Stimulated activated CD4-positive, alpha-beta T cell treated with anti-CD3 and anti-CD28 coated beads, Interleukin-2, amount 100 ng/mL, for 4 hours (primary cell): ENCODE measurements around the gene TRAPPC2L.

Experiments used
- DNase-seq: peaks from one replicate; pipeline ENCODE4 v3.0.0-alpha.2; 2020; ENCODE audit warnings: low read depth

The TRAPPC2L gene

GRCh38 chr16:88839026-88839529 is 17.8 kb upstream of the TRAPPC2L start:
- DNase-seq, result no peak

DNA sequence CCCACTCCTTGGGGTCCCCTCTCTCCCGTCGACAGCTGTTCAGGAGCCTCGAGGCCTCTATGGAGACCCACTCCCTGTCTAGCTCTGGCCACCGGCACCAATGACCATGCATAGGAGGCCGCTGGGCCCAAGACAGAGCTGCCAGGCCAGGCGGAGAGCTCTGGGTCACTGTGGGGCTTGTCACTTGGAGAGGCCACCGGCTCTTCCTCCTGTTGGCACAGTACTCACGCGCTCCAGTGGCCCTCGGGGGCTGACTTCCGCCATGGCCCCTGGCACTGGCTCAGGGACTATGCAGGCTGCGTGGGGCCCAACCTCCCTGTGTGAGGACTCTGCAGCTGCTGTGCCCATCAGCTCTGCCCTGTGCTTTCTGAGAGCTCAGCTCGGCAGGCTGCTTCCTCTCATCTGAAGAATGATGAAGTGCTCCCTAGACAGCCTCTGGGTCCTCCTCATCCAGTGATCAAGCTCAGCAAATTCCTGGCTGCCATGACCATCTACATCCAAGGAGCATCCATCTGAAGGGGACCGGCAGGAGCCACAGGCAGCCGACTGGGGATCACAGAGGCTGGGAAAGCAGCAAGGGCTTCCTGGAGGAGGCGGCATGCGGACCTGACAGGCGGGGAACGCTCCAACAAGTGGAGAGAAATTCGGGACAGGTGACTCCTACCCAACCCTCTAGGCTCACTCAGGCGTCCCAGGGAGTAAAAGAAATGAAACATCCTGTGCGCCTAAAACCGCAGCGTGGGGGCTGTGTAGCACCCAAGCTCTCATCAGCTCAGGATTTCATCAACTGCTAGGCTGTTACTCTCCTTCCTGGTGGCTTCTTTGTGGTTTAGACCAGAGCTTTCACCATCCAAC is 17.0 kb upstream of the TRAPPC2L start:
- DNase-seq, result no peak

- no peak for DNase-seq
These were observed 16.2 kb upstream of the TRAPPC2L start for GRCh38 chr16:88840600-88841215.

- no peak for DNase-seq
These were observed 15.2 kb upstream of the TRAPPC2L start for GRCh38 chr16:88841521-88842307.

GRCh38 chr16:88842308-88842756 is 14.6 kb upstream of the TRAPPC2L start:
- DNase-seq, result no peak

DNA sequence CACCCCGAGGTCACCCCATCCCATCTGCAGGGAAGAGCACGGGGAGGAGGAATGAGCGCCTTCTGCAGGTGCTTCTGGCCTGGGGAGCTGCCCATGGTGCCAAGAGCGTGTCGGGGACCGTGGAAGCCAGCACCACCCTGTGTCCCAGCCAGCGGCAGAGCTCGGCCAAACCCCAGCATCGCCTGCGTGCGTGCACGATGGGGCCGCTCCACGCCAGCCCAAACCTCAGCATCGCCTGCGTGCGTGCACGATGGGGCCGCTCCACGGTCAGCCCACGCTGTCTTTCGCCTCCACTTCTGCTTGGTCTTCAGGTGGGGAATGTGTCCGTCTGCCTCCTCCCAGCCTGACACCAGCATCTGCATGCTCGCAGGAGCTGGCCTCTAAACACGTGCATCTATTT is 14.1 kb upstream of the TRAPPC2L start:
- DNase-seq, result no peak

GRCh38 chr16:88843256-88843655 is 13.7 kb upstream of the TRAPPC2L start:
- DNase-seq, result no peak

DNA sequence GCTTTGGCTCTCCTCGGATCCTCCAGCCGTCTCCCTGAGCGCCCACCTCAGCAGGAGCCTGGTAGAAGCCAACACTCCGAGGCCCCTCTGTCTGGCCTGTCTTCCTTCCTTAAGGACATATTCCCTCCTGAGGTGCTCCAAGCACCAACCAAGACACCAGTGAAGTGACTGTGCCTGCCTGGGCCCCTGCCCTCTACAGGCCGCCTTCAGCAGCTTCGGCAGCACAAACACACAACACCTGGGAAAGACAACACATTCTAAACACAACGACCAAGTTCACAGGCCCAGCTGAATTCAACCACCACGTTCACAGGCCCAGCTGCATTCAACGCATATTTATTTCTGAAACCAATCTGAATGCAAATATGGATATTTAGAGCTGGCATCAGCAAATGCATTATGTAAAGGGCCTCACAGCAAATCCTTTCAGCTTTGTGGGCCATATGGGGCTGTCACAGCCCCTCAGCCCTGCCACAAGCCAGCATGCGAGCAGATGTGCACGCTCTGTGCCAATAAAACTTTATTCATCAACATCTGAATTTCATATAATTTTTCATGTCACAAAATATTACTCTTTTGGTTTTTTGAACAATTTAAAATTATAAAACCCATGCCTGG is 12.4 kb upstream of the TRAPPC2L start:
- no peak for DNase-seq

- no peak for DNase-seq
These were observed 10.8 kb upstream of the TRAPPC2L start for GRCh38 chr16:88846088-88846487.

- no peak for DNase-seq
These were observed 9.3 kb upstream of the TRAPPC2L start for GRCh38 chr16:88847654-88848053.

DNA sequence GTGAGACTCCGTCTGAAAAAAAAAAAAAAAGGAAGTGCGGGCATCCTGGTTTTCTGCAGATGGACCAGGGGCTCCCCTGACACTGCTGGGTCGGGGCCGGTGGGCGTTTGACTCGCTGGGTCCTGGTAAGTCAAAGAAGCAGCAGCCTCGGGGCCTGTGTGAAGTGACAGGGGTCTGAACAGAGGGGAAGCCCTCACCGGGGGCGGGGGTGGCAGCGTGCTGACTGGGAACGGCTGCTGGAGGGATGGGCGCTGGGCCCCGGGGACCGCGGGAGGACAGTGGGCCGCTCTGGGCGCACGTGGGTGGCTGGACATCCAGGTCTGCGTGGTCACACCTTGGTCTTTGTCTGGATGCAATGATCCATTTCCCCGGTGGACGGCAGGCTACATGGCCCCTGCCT is 8.4 kb upstream of the TRAPPC2L start:
- DNase-seq, result no peak

DNA sequence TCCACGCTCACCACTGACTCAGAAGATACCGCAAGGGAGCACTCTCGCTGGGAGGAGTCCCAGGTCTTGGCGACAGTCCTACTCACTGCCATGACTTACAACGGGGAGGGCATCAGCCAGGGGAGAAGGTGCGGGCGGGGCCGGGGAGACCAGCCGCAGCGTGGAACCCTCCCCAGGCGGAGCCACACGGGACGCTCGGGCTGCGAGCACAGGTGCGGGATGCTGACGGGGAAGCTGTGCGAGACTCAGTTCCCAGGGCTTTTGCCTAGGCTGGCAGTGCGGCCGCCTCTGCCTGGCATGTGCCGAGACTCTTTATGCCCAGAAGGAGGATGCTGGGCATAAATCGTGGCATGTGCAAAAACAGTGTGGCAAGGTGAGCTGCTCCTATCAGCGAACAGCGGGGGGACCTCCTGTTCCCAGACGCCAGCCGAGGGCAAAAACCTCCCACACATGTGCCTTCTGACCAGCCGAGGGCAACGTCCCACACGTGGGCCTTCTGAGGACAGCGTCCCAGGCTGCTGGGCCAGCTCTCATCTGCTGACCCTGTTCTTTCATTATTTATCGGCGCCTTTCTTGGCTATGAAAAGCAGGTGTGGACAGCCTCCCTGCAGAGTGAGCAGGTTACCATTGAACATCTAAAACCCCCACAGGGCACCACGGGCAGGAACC is 6.3 kb upstream of the TRAPPC2L start:
- no peak for DNase-seq

DNA sequence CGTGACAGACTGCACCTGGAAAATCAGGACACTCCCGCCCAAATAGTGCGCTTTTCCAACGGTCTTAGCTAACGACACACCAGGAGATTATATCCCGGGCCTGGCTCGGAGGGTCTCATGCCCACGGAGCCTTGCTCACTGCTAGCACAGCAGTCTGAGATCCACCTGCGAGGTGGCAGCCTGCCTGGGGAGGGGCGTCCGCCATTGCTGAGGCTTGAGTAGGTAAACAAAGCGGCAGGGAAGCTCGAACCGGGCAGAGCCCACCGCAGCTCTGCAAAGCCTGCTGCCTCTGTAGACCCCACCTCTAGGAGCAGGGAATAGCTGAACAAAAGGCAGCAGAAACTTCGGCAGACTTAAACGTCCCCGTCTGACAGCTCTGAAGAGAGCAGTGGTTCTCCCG is 5.3 kb upstream of the TRAPPC2L start:
- DNase-seq, result no peak

DNA sequence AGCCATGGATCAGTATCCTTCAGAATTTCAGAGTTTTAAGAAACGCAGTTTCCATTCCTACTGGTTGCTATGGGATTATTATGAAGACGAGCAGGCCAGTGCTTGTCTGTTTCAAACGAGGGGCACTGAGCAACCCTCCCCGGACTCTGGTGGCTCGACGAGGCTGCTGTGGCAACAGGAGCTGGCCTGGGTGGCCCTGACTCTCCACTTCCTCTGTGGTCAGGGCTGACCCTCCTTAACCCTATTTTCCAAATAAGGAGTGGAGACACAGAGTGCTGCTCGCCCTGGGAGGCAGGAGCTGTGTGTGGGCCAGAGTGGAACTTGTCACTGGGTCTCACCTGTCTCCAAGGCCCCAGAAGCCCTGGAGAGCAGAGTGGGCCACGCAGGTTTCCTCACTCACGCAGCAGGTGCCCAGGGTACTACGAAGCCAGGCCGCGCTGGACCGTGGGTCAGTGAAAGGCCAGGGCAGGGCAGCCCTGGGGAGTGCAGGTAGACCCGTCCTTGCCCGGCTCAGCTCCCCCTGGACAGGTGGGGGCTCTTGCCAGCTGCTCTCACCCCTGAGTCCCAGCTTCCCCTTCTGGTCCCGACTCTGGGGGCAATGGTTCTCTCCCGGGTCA is 3.5 kb upstream of the TRAPPC2L start:
- DNase-seq, result no peak

- DNase-seq, result no peak
These were observed 2.4 kb upstream of the TRAPPC2L start for GRCh38 chr16:88854306-88855111.

DNA sequence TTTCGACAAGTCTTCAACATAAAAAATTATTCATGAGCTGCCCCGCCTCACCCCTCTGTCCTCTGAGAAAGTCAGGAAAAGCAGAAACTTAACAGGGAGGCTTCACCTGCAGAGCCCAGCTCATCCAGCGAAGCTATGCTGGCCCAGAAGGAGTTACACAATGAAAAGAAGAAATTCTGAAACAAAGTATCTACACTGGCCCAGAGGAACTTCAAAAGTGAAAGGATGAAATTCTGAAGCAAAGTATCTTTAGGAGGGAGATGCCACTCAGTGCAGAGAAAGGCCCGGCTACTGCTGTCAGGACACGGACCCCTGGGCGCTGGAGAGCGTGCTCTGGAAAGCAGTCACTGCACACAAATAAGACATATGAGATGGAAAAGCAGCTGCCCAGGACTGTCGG is 1.8 kb upstream of the TRAPPC2L start:
- DNase-seq, result no peak

- no peak for DNase-seq
These were observed 1.2 kb upstream of the TRAPPC2L start for GRCh38 chr16:88855736-88856121.

DNA sequence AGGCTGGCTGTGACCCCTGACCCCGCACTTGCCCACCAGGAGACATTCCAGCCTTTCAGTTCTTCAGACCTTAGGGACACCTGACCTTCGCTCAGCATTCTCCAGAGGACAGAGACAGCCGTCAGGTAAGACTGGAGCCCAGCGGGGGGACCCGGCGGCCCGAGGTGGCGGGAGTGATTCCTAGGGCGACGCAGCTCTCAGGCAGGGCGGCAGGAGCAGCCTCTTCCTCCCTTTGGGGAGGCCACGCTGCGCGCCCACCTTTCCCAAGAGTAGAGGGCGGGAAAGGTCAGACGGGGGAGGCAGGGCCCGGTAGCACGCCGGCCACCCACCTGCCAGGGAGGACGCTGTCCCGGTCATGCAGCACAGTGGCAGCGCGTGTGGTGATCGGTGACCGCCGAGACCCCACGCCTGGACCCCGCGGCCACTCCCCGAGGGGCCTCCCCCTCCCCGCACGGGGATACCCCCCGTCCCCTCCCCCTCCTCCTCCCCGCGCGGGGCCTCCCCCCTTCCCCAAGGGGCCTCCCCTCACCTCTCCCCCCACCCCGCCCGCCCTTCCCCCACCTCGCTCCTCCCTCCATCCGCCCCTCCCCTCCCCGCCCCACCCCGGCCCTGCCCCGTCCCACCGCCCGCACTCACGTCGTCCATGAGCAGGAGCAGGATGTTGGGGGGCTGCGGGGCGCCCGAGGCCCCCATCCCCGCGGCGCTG is 652 bp upstream of the TRAPPC2L start:
- peak; percentile 9 for DNase-seq

- DNase-seq, result peak; percentile 70
These were observed 907 bp downstream of the TRAPPC2L start for GRCh38 chr16:88857728-88858339.
